HG03060 (cell line): ENCODE results near the gene ATG14.
"Not testable (repeated sequence)": the region's sequence is repeated elsewhere in the genome, so short reads cannot be mapped to it uniquely, and the experiment has no call there.

Experiments
- ATAC-seq: cut with Tn5 transposase; IDR thresholded peaks from one replicate; pipeline ENCODE4 v1.9.1; 2021; ENCODE audit warnings: low read depth, moderate number of reproducible peaks; ENCODE audit not compliant: unreplicated experiment

The ATG14 gene

GRCh38 chr14:55387121-55387520 lies 24.5 kb downstream of the ATG14 start:
- ATAC-seq = no peak

- no peak for ATAC-seq
These were observed 25.4 kb downstream of the ATG14 start for GRCh38 chr14:55386037-55386808.

DNA sequence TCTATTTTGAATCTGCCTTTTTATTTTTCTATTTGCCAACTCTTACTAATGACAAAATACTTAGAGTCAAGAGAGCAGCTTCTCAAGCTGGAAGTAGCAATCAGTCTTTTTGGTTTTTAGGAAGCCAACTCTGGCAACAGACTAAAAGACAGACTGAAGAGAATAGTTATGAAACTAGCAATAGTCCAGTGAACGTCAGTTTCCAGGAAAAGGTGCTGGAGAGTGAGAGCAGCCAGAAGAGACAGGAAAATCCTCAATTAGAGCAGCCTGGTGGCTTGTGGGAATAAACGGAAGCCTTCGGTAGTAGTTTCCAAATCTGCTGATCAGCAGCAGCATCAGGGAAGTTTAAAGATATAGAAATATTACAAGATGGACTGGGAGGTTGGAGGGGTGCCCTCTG lies 27.1 kb downstream of the ATG14 start:
- ATAC-seq = no peak

- no peak for ATAC-seq
These were observed 28.0 kb downstream of the ATG14 start for GRCh38 chr14:55383541-55384140.

DNA sequence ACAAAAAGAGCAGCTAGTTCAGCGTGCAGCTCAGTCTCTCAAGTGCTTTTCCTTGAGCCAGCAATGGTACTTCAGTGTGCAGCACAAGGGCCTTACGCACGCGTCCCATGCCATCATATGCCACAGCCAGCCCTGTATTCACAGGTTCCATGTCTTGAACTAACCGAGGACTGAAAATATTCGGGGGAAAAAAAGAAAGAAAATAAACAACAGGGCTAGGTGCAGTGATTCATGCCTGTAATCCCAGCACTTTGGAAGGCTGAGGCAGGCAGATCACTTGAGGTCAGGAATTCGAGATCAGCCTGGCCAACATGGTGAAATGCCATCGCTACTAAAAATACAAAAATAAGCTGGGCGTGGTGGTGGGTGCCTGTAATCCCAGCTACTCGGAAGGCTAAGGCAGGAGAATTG lies 28.6 kb downstream of the ATG14 start:
- ATAC-seq = not testable (repeated sequence)

DNA sequence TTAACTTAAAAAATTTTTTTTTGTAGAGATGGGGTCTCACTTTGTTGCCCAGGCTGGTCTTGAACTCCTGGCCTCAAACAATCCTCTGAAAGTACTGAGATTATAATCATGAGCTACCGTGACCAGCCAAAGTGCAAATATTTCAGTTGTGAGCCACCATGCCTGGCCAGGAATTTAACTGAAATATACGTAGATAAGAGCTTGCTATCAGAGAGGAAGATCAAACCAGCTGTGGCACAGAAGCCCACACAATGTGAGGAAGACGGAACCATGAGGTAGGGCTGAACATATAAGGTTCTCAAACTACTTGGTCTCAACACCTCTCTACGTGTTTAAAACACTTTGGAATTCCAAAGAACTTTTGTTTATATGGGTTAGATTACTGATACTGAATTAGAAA lies 29.1 kb downstream of the ATG14 start:
- no peak for ATAC-seq

DNA sequence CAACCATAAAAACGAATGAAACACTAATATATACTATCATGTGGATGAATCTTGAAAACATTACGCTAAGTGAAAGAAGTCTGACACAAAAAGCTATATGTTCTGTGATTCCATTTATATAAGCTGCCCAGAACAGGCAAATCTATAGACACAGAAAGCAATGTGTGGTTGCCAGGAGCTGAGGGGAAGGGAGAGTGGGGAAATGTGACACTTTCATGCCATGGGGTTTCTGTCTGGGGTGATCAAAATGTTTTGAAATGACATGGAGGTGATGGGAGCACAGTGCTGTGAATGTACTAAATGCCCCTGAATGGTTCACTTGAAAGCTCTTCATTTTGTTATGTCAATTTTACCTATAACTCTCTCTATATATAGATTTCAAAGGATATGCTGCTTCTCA lies 30.1 kb downstream of the ATG14 start:
- no peak for ATAC-seq

DNA sequence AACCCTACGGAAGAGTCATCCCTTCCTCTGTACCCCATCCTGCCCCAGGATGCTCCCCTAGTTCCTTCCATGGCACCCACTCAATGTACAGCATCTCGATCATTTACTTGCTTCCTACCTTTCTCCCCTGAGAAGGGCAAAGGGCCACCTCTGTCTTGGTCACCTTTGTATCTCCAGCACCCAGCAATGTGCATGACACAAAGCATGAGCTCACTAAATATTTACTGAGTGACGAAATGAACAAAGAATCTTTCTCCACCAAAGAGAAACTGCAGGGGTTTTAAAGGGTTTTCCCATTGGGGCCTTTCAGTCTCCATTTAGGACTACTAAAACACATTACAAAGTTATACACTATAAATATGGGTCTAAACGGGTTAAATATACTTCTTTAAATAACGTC lies 30.6 kb downstream of the ATG14 start:
- ATAC-seq = no peak

GRCh38 chr14:55377236-55377635 lies 34.4 kb downstream of the ATG14 start:
- ATAC-seq = no peak

- no peak for ATAC-seq
These were observed 36.9 kb downstream of the ATG14 start for GRCh38 chr14:55374771-55375170.

GRCh38 chr14:55373784-55374705 lies 37.6 kb downstream of the ATG14 start:
- ATAC-seq = no peak

GRCh38 chr14:55372825-55373224 lies 38.8 kb downstream of the ATG14 start:
- no peak for ATAC-seq

DNA sequence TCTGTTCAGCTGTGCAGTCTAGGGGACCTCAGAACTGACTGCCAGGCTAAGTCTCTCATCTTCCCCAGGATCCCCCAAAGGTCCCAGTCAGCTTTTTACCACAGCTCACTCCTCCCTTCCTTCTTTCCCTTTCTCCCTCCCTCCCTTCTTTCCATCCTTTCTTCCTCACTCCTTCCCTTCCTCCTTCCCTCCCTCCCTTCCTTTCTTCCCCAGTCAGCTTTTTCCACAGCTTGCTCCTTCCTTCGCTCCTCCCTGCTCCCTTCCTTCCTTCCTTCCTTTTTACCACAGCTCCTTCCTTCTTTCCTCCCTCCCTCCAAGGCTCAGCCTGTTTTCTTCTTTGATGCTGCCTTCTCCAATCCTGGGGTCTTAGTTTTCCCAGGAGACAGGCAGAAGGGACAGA lies 39.2 kb downstream of the ATG14 start:
- ATAC-seq = no peak

GRCh38 chr14:55370883-55371455 lies 40.7 kb downstream of the ATG14 start:
- no peak for ATAC-seq

DNA sequence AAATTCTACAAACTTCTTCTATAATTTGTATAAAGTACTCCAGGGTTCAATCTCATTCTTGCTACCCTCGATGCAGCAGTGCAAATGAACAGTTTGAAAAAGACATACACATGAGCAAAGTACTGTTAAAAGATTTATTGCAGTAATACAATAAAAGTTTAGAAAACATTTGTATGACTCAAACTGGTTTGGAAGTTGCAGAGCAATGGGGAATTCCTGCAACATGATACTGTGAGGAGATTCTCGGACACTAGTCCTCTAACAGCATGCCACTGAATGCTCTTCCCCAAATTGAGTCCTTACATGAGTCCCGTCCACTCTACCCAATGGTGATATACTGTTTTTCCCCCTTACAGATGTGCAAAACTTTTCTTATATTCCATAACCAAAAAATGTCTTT lies 45.4 kb downstream of the ATG14 start:
- no peak for ATAC-seq

GRCh38 chr14:55361190-55361589 lies 50.4 kb downstream of the ATG14 start:
- no peak for ATAC-seq

DNA sequence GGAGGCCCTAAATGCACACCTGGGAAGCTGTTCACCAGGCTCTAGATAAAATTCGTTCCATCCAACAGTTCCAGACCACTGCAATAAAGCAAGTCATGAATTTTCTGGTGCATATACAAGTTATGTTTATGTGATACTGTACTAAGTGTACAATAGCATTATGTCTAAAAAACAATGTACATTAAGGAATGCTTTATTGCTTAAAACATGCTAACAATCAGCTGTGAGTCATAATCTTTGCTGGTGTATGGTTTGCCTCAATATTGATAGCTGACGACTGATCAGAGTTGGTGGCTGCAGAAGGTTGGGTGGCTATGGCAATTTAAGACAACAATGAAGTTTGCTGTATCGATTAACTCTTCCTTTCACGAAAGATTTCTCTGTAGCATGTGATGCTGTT lies 52.3 kb downstream of the ATG14 start:
- ATAC-seq = no peak

GRCh38 chr14:55356913-55357312 lies 54.7 kb downstream of the ATG14 start:
- ATAC-seq = no peak

DNA sequence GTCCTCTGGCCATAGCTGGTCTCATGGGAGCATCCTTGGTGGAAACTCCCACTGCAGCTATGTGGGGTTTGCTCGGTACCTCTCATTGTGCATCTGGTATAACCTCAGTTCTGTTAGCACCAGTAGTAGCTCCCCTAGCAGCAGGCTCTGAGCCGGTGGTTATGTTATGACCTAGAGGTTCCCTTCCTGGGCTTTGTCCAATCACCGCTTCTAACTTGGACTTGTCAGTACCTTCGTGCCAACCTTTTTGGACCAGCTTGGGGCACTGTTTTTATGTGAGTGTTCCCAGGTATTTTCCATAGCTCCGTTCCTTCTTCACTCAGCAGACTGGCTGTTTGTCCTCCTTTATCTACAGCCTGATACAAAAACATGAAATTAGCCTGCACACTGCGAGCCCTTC lies 55.7 kb downstream of the ATG14 start:
- no peak for ATAC-seq

DNA sequence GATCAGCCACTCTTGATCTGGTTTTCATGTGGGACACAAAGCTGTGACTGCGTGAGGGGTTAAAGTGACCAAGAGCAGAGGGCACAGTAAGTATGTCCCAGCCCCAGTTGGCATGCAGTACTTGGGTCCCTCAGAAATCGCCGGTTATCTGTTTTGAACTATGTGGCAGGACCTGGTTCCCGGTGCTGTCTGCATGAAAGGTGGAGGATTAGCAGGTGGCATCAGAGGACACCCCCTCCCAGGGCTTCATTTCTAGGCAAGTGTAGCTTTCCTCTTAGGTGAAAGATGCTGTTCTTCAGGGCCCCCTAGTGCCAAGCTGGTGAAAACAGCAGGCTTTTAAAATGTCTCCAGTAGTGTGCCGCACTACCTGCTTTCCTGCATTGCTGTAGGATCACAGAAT lies 57.1 kb downstream of the ATG14 start:
- no peak for ATAC-seq
